Neural progenitor cell (in vitro differentiated cells): ENCODE measurements around the gene TBX6. TPM values are rescaled to one million over a fixed set of nuclear protein-coding genes. Genes with fewer than 3 reads are reported as not detected.

ENCODE experiments used
- DNase-seq: peaks from one replicate; pipeline ENCODE4 v3.0.0-alpha.2; 2016; ENCODE audit warnings: low spot score
- H2AFZ ChIP-seq: fragments of 200-600 bp; sonication (generic); replicated peaks from 2 replicates; pipeline ENCODE4 v1.6.1; 2016; ENCODE audit warnings: antibody characterized with exemption
- H3F3A ChIP-seq: fragments of 200-600 bp; sonication (generic); 2 replicates; pipeline ENCODE4 v1.6.1; 2016; ENCODE audit warnings: antibody characterized with exemption, low read depth
- H3K27ac ChIP-seq: fragments of 200-600 bp; sonication (generic); 2 replicates; pipeline ENCODE4 v1.5.1; 2016; ENCODE audit warnings: mild to moderate bottlenecking
- H3K27me3 ChIP-seq: fragments of 200-600 bp; sonication (generic); 2 replicates; pipeline ENCODE4 v1.6.1; 2016; ENCODE audit warnings: mild to moderate bottlenecking, moderate library complexity
- H3K36me3 ChIP-seq: fragments of 200-600 bp; sonication (generic); 2 replicates; pipeline ENCODE4 v1.5.1; 2016
- H3K4me1 ChIP-seq: fragments of 200-600 bp; sonication (generic); 2 replicates; pipeline ENCODE4 v1.6.1; 2016; ENCODE audit warnings: mixed run types
- H3K4me2 ChIP-seq: fragments of 200-600 bp; sonication (generic); 2 replicates; pipeline ENCODE4 v1.6.1; 2016
- H3K4me3 ChIP-seq: fragments of 200-600 bp; sonication (generic); 2 replicates; pipeline ENCODE4 v1.5.1; 2016
- H3K79me2 ChIP-seq: fragments of 200-600 bp; sonication (generic); 2 replicates; pipeline ENCODE4 v1.6.1; 2016; ENCODE audit warnings: low read depth
- H3K9ac ChIP-seq: fragments of 200-600 bp; sonication (generic); 2 replicates; pipeline ENCODE4 v1.6.1; 2016
- H3K9me3 ChIP-seq: fragments of 200-600 bp; sonication (generic); 2 replicates; pipeline ENCODE4 v1.5.1; 2016; ENCODE audit warnings: low read depth
- H4K20me1 ChIP-seq: fragments of 200-600 bp; sonication (generic); 2 replicates; pipeline ENCODE4 v1.6.1; 2016; ENCODE audit warnings: low read depth
- H3K27ac Mint-ChIP-seq: 3 replicates; pipeline ENCODE4 v1.8.0; 2021; ENCODE audit warnings: mixed read lengths
- H3K27me3 Mint-ChIP-seq: 2 replicates; pipeline ENCODE4 v1.8.0; 2022; ENCODE audit warnings: low read depth, mild to moderate bottlenecking, inconsistent platforms, moderate library complexity, mixed read lengths; ENCODE audit not compliant: insufficient read depth
- H3K36me3 Mint-ChIP-seq: 3 replicates; pipeline ENCODE4 v1.8.0; 2021; ENCODE audit warnings: mixed read lengths
- H3K4me1 Mint-ChIP-seq: 3 replicates; pipeline ENCODE4 v1.8.0; 2021; ENCODE audit warnings: mixed read lengths
- H3K4me3 Mint-ChIP-seq: 3 replicates; pipeline ENCODE4 v1.8.0; 2021; ENCODE audit warnings: mild to moderate bottlenecking, moderate library complexity, mixed read lengths
- H3K9me3 Mint-ChIP-seq: 3 replicates; pipeline ENCODE4 v1.8.0; 2020; ENCODE audit warnings: mixed read lengths
- EZH2 ChIP-seq: fragments of 200-600 bp; sonication (generic); IDR thresholded peaks from 2 replicates; pipeline ENCODE4 v1.6.1; 2017; ENCODE audit warnings: antibody characterized with exemption, mild to moderate bottlenecking, moderate library complexity
- EZH2phosphoT487 ChIP-seq: fragments of 200-600 bp; sonication (generic); IDR thresholded peaks from 2 replicates; pipeline ENCODE4 v1.6.1; 2017; ENCODE audit warnings: antibody characterized with exemption
- total RNA-seq: library from RNA; depleted of rRNA; stranded (reverse); fragments of >200 nt; gene quantifications from 2 replicates; pipeline ENCODE4 v1.2.3, GENCODE V29; 2015; ENCODE audit warnings: low replicate concordance
- TF ChIP-seq, protein P1 (sequence below): fragments of 200-600 bp; sonication (generic); IDR thresholded peaks from 2 replicates; pipeline ENCODE4 v1.5.1; 2017; ENCODE audit warnings: antibody characterized with exemption, mild to moderate bottlenecking

TBX6 gene
- total RNA-seq, 1 donor from 2014 or later: 0.39 TPM

DNA sequence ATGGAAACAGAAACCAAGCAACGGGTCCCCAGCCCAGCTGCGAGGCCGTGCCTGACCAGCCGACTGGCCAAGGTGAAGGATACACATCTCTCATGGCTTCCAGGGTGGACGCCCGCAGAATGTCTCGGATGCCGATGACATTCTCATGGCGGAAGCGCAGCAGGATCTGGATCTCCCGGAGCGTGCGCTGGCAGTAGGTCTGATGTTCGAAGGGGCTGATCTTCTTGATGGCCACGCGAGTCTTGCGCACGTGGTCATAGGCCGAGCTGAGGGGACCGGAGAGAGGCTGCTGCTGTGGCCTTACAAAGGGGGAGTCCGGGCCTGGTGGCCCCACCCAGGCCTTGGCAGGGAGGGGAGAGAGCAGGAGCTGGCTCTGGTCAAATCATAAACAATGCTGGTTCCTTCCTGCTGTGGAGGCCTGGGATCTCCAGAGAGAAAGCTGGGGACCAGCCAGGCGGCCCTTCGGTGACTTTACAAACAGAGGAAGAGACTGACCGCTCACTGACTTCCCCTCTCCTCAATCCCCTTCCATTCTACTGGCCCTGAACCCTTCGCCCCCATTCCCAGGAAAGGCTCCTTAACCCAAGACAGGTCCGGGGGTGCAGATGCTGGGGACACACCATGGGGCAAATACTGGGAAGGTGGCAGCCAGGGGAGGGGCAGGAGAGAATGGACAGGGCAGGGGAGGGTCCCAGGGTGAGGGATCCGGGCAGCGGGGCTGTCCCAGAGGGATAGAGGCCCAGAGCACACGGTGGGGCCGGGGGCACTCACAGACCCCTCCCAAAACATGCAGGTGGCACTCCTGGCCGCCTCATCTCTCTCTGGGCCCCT, 30.2 kb upstream of the TBX6 start:
- Mint-ChIP-seq H3K36me3 (peaks cover 12% of the 10 kb centered on the region), H3K27ac (peak overlapping the region; percentile 87), H3K4me3 (peak overlapping the region; percentile 90), H3K27me3 (peaks cover 2% of the 10 kb centered on the region), H3K4me1 (peaks cover 18% of the 10 kb centered on the region), H3K9me3 (no peaks in the 10 kb centered on the region)
- H3K27ac ChIP-seq: no peak overlapping the region
- TF ChIP-seq, protein P1, sequence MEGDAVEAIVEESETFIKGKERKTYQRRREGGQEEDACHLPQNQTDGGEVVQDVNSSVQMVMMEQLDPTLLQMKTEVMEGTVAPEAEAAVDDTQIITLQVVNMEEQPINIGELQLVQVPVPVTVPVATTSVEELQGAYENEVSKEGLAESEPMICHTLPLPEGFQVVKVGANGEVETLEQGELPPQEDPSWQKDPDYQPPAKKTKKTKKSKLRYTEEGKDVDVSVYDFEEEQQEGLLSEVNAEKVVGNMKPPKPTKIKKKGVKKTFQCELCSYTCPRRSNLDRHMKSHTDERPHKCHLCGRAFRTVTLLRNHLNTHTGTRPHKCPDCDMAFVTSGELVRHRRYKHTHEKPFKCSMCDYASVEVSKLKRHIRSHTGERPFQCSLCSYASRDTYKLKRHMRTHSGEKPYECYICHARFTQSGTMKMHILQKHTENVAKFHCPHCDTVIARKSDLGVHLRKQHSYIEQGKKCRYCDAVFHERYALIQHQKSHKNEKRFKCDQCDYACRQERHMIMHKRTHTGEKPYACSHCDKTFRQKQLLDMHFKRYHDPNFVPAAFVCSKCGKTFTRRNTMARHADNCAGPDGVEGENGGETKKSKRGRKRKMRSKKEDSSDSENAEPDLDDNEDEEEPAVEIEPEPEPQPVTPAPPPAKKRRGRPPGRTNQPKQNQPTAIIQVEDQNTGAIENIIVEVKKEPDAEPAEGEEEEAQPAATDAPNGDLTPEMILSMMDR: no peak
- TF ChIP-seq EZH2 (no peak), EZH2phosphoT487 (no peak)
- H3K9ac ChIP-seq: no peak overlapping the region
- H3K4me1 ChIP-seq: peaks cover 4% of the 10 kb centered on the region
- H3F3A ChIP-seq: peaks cover 10% of the 10 kb centered on the region
- peak overlapping the region; percentile 80 for H3K4me2 ChIP-seq
- H3K9me3 ChIP-seq: no peaks in the 10 kb centered on the region
- peak overlapping the region; percentile 63 for H3K4me3 ChIP-seq
- H3K36me3 ChIP-seq: no peaks in the 10 kb centered on the region
- H2AFZ ChIP-seq: no peak overlapping the region
- no peaks in the 10 kb centered on the region for H3K79me2 ChIP-seq
- no peak for DNase-seq
- H4K20me1 ChIP-seq: no peaks in the 10 kb centered on the region
- H3K27me3 ChIP-seq: no peaks in the 10 kb centered on the region

DNA sequence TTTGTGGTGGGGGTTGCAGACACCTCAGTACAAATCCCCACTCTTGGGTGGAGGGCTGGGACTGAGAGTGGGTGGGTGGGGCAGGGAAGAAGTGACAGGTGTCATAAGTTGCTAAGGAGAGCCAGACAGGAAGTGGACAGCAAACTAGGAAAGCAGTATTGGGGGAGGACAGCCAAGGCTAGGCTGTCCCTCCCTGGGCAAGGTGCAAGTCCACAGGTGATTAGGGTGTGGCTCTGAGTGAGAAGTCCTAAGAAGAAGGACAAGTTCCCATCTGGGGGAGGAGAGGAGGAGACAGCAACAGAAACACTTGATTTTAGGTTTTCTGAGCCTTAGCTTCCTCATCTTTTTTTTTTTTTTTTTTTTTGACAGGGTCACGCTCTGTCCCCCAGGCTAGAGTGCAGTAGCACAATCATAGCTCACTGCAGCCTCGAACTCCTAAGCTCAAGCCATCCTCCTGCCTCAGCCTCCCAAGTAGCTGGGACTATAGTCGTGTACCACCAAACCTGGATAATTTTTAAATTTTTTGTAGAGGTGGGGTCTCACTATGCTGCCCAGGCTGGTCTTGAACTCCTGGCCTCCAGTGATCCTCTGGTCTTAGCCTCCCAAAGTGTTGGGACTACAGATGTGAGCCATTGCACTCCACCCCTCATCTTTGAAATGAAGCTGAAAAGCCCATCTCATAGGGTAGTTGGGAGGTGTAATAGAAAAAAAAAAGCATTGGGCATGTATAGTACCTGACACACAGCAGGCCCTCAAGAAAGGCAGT, 28.8 kb upstream of the TBX6 start:
- Histone ChIP-seq H3K9ac (no peak overlapping the region), H3K27ac (no peak overlapping the region), H3K27me3 (no peaks in the 10 kb centered on the region), H2AFZ (no peak overlapping the region), H3K4me3 (no peak overlapping the region), H3K36me3 (no peaks in the 10 kb centered on the region), H3K4me2 (no peak overlapping the region), H3K4me1 (peaks cover 4% of the 10 kb centered on the region), H4K20me1 (no peaks in the 10 kb centered on the region), H3K9me3 (no peaks in the 10 kb centered on the region), H3F3A (peaks cover 10% of the 10 kb centered on the region), H3K79me2 (no peaks in the 10 kb centered on the region)
- Mint-ChIP-seq H3K4me3 (peak overlapping the region; percentile 46), H3K27ac (no peak overlapping the region), H3K9me3 (no peaks in the 10 kb centered on the region), H3K4me1 (peaks cover 18% of the 10 kb centered on the region), H3K36me3 (peaks cover 12% of the 10 kb centered on the region), H3K27me3 (peaks cover 4% of the 10 kb centered on the region)
- TF ChIP-seq EZH2: no peak
- TF ChIP-seq, protein P1: no peak
- DNase-seq: no peak

DNA sequence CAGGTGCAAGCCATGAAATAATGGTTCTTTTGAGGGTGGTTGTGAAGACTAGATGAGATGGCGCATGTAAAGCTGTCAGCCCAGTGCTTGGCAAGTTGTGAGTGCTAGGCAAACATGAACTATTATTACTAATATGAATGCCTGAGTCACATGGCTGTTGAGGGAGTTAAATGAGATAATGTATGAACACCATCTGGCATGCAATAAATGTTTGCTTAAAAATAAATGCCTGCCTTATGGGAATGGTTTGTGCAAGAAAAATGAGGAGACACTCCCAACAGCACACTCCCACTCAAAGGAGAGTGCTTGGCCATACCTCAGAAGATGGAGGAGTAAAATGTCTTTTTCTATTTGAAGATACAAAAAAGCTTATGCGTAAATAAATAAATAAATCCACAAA, 27.7 kb upstream of the TBX6 start:
- Mint-ChIP-seq H3K36me3 (peaks cover 12% of the 10 kb centered on the region), H3K27me3 (peaks cover 2% of the 10 kb centered on the region), H3K9me3 (no peaks in the 10 kb centered on the region), H3K27ac (no peak overlapping the region), H3K4me3 (no peak overlapping the region), H3K4me1 (peaks cover 16% of the 10 kb centered on the region)
- no peak for DNase-seq
- H3K36me3 ChIP-seq: no peaks in the 10 kb centered on the region
- H4K20me1 ChIP-seq: no peaks in the 10 kb centered on the region
- H3K9ac ChIP-seq: no peak overlapping the region
- no peaks in the 10 kb centered on the region for H3K27me3 ChIP-seq
- peaks cover 4% of the 10 kb centered on the region for H3K4me1 ChIP-seq
- TF ChIP-seq EZH2: no peak
- H3F3A ChIP-seq: peaks cover 10% of the 10 kb centered on the region
- no peak overlapping the region for H2AFZ ChIP-seq
- no peak overlapping the region for H3K27ac ChIP-seq
- H3K4me2 ChIP-seq: no peak overlapping the region
- no peaks in the 10 kb centered on the region for H3K9me3 ChIP-seq
- no peak overlapping the region for H3K4me3 ChIP-seq
- no peaks in the 10 kb centered on the region for H3K79me2 ChIP-seq
